Esophagus muscularis mucosa (tissue), 4 donors: ENCODE data around the gene TDRD12. TPM values are rescaled to one million over a fixed set of nuclear protein-coding genes. Genes with fewer than 3 reads are reported as not detected.

Experiments used
- DNase-seq: peaks from one replicate; pipeline ENCODE4 v3.0.0-alpha.2; 2017; ENCODE audit errors: extremely low spot score
- H3K27ac ChIP-seq, 4 donors: fragments of 200-600 bp; sonication (generic); replicated peaks in 1 of 4; 1 replicate in 3 of 4; 2 replicates in 1 of 4; pipeline ENCODE4 v1.5.1; 2016 to 2019; ENCODE audit warnings: mild to moderate bottlenecking in 1 of 4
- H3K27me3 ChIP-seq, 4 donors: fragments of 200-600 bp; sonication (generic); one replicate each; pipeline versions ENCODE4 v1.5.1 to v1.6.0; 2016 to 2019
- H3K36me3 ChIP-seq, 4 donors: fragments of 200-600 bp; sonication (generic); one replicate each; pipeline ENCODE4 v1.5.1; 2016 to 2019
- H3K4me1 ChIP-seq, 4 donors: fragments of 200-600 bp; sonication (generic); one replicate each; pipeline ENCODE4 v1.5.1; 2016 to 2019
- H3K4me3 ChIP-seq, 4 donors: fragments of 200-600 bp; sonication (generic); 1 replicate in 2 of 4; 2 replicates in 2 of 4; pipeline ENCODE4 v1.5.1; 2016 to 2019; ENCODE audit warnings: mild to moderate bottlenecking in 4 of 4, moderate library complexity in 1 of 4
- H3K9me3 ChIP-seq, 4 donors: fragments of 200-600 bp; sonication (generic); 1 replicate in 3 of 4; 2 replicates in 1 of 4; pipeline ENCODE4 v1.5.1; 2016 to 2019
- EP300 ChIP-seq: sonication (generic); formaldehyde crosslinking; IDR thresholded peaks from one replicate; pipeline ENCODE4 v1.6.1; 2017; ENCODE audit warnings: antibody characterized with exemption
- POLR2A ChIP-seq: fragments of 450-650 bp; IDR thresholded peaks from one replicate; pipeline ENCODE4 v1.6.1; 2017; ENCODE audit warnings: antibody characterized with exemption, moderate library complexity, mild to moderate bottlenecking, low read depth
- POLR2AphosphoS5 ChIP-seq, 2 donors: sonication (generic); formaldehyde crosslinking; IDR thresholded peaks; one replicate each; pipeline ENCODE4 v1.6.1; 2017; ENCODE audit warnings: antibody characterized with exemption in 2 of 2
- WGBS: methylation state at CpG from one replicate; pipeline ENCODE4 v1.1.5; 2018; 5-methylcytosine and 5-hydroxymethylcytosine counted together
- intact Hi-C: fragments of 100-400 bp; cut with DNase I; formaldehyde crosslinking; loops from one replicate; pipeline ENCODE4 v1.15.1; 2023
- total RNA-seq, 4 donors: library from RNA; depleted of rRNA; stranded (reverse); fragments of >200 nt; gene quantifications; one replicate each; pipeline versions ENCODE4 v1.1.0 to v1.2.1, GENCODE V29; 2016
- TF ChIP-seq, protein P1 (sequence below), 3 experiments: fragments of 200-600 bp in 2 of 3; fragments of 450-650 bp in 1 of 3; sonication (generic) in 2 of 3; IDR thresholded peaks; one replicate each; pipeline ENCODE4 v1.5.1; 2017 to 2019; ENCODE audit warnings: antibody characterized with exemption in 3 of 3, mild to moderate bottlenecking in 2 of 3, moderate library complexity in 1 of 3

Gene TDRD12
- total RNA-seq, 4 donors from 2014 or later, result 0.83 to 1.6 (median 1.3) TPM; not detected in 1

DNA sequence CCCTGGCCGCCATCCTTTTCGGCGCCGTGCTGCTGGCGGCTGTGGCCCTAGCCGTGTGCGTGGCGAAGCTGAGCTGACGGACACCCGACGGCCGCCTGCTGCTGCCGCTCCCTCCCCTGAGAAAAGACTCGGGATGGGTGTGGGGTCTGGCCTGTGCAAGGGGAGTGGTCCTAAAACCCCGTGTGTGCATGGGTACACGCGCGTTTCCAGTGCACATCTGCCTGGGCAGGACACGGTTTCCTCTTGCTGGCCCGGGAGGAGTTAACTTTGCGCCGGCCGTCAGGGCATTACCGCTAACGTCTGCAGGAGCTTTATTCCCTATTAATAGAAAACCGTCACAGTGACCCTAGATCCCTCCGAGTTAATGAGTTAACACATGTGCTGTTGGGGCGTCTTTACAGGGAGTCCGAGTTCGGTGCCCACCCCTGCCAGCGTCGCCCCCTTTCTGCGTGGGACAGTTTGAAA is 42.6 kb upstream of the TDRD12 start:
- WGBS, result 25% methylated on average over 22 of the region's 33 CpGs
- Histone ChIP-seq H3K27me3 (peaks cover 0 to 13% (median 0%) of the 10 kb centered on the region in 4 donors), H3K27ac (peak overlapping the region; percentile 87 to 93 (median 90)), H3K9me3 (no peaks in the 10 kb centered on the region), H3K4me3 (peak overlapping the region; percentile 75 to 96 (median 92)), H3K36me3 (no peaks in the 10 kb centered on the region), H3K4me1 (peaks cover 28 to 51% (median 47%) of the 10 kb centered on the region in 4 donors)
- intact Hi-C loops, result no loop called here
- no peak for DNase-seq
- TF ChIP-seq POLR2AphosphoS5 (IDR thresholded peaks at IDR 0.05) (no peak), POLR2A (no peak), EP300 (no peak)
- TF ChIP-seq, protein P1, sequence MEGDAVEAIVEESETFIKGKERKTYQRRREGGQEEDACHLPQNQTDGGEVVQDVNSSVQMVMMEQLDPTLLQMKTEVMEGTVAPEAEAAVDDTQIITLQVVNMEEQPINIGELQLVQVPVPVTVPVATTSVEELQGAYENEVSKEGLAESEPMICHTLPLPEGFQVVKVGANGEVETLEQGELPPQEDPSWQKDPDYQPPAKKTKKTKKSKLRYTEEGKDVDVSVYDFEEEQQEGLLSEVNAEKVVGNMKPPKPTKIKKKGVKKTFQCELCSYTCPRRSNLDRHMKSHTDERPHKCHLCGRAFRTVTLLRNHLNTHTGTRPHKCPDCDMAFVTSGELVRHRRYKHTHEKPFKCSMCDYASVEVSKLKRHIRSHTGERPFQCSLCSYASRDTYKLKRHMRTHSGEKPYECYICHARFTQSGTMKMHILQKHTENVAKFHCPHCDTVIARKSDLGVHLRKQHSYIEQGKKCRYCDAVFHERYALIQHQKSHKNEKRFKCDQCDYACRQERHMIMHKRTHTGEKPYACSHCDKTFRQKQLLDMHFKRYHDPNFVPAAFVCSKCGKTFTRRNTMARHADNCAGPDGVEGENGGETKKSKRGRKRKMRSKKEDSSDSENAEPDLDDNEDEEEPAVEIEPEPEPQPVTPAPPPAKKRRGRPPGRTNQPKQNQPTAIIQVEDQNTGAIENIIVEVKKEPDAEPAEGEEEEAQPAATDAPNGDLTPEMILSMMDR (IDR thresholded peaks at IDR 0.05), result no peak

DNA sequence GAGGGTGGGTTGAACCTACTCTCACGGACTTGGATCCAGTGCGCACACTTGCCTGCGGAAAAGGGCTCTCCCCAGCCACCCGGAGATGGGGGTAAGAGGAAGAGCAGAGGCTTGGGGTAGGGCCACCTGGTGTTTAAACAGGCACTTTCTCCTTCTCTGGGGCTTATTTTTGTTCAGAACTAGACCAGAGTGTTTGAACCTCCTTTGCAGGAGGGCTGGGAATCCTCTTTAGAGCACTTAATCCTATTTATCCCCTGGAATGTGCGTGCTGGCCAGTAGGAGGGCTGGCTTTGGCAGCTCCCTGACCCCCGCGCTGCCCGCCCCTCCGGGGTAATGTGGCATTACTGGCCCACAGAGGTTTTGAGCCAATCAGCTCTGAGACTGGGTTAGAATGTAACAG is 41.9 kb upstream of the TDRD12 start:
- Histone ChIP-seq H3K27ac (peak overlapping the region; percentile 87 to 93 (median 90)), H3K9me3 (no peaks in the 10 kb centered on the region), H3K27me3 (peaks cover 0 to 13% (median 0%) of the 10 kb centered on the region in 4 donors), H3K4me3 (peak overlapping the region in 2 of 4 donors; percentile 14 to 15), H3K36me3 (no peaks in the 10 kb centered on the region), H3K4me1 (peaks cover 28 to 44% (median 42%) of the 10 kb centered on the region in 4 donors)
- no peak for DNase-seq
- no peak for TF ChIP-seq POLR2A
- no peak for TF ChIP-seq POLR2AphosphoS5 (IDR thresholded peaks at IDR 0.05)
- no peak for TF ChIP-seq EP300
- TF ChIP-seq, protein P1 (IDR thresholded peaks at IDR 0.05), result no peak
- intact Hi-C loops, result no loop called here
- WGBS, result 41% methylated on average over 8 of the region's 9 CpGs

DNA sequence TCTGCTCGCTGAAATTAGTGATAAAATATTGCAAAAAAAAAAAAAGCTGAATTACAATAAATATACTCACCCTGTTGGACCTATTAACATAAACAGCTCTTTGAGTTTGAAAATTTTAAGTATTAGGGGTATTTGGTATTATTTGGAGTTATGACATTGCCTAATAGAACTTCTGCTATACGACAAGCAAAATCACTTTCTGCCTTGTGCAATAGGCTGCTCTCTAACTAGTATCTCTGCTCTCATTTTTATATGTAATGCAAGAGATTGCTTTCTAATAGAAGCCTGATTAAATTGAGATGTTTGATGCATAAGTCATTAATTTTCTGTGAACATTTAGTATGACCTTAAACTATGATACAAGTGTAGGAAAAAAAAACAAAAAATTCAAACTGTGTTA is 38.6 kb upstream of the TDRD12 start:
- peaks cover 0 to 9% (median 0%) of the 10 kb centered on the region in 4 donors for H3K27me3 ChIP-seq
- H3K4me3 ChIP-seq, result no peak overlapping the region
- DNase-seq, result no peak
- 82% methylated on average over 2 of the region's 2 CpGs for WGBS
- H3K4me1 ChIP-seq, result peaks cover 13 to 19% (median 17%) of the 10 kb centered on the region in 4 donors
- intact Hi-C loops, result no loop called here
- no peaks in the 10 kb centered on the region for H3K9me3 ChIP-seq
- no peak overlapping the region for H3K27ac ChIP-seq
- no peaks in the 10 kb centered on the region for H3K36me3 ChIP-seq
- TF ChIP-seq EP300, result no peak
- TF ChIP-seq POLR2A, result no peak
- TF ChIP-seq POLR2AphosphoS5 (IDR thresholded peaks at IDR 0.05), result no peak
- TF ChIP-seq, protein P1 (IDR thresholded peaks at IDR 0.05), result no peak

DNA sequence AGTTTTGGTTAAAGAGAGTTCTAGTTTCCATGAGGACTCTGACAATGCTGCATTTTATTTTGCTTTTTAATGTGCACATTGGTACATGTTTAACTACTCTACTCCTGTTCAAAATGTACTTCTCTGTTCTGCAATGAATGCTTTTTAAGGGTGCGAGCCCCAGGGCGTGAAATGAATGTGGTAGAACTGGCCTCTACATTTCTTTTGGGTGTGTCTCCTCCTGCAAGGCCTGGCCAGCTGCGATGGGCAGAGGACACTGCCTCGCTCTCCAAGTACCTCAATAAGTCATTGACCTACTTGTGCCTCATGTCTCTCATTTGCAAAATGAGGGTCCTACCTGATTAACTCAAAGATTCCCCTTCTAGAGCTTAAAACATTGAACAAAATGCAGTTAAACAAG is 37.2 kb upstream of the TDRD12 start:
- TF ChIP-seq EP300, result no peak
- TF ChIP-seq POLR2A, result no peak
- TF ChIP-seq POLR2AphosphoS5 (IDR thresholded peaks at IDR 0.05), result no peak
- H3K27me3 ChIP-seq, result no peaks in the 10 kb centered on the region
- intact Hi-C loops, result no loop called here
- peaks cover 0 to 4% (median 0%) of the 10 kb centered on the region in 4 donors for H3K36me3 ChIP-seq
- 93% methylated on average over 4 of the region's 4 CpGs for WGBS
- peaks cover under 1 to 5% (median 4%) of the 10 kb centered on the region in 4 donors for H3K4me1 ChIP-seq
- no peak for DNase-seq
- no peak overlapping the region for H3K4me3 ChIP-seq
- H3K27ac ChIP-seq, result no peak overlapping the region
- H3K9me3 ChIP-seq, result no peaks in the 10 kb centered on the region

DNA sequence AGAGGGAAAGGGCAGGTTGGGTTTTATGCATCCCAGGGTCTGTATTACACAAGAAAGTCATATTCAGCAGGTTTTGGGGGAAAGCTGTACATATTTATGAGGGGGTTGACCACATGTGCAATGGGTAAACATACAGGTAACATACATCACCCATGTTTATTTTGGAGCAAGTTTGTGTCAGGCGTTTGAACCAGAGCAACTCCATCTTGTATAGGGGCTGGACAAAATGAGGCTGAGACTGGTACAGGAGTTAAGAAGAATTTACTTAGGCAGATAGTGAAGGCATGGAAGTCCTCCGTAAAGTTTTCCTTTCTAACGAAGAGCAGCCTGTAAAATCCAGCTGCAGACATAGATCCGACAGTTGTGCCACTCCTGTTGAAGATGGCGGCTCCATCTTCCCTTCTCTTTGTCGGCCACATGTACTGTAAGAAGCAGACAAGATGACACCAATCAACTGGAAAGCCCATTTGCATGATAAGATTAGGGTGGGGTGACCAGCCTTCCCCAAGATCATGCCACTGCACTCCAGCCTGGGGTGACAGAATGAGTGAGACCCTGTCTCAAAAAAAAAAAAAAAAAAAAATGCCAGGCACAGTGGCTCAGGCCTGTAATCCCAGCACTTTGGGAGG is 32.6 kb upstream of the TDRD12 start:
- intact Hi-C loops, result no loop called here
- WGBS, result 86% methylated on average over 6 of the region's 6 CpGs
- H3K27me3 ChIP-seq, result no peaks in the 10 kb centered on the region
- H3K9me3 ChIP-seq, result no peaks in the 10 kb centered on the region
- no peak overlapping the region for H3K4me3 ChIP-seq
- DNase-seq, result no peak
- H3K27ac ChIP-seq, result no peak overlapping the region
- peaks cover 5 to 13% (median 12%) of the 10 kb centered on the region in 4 donors for H3K4me1 ChIP-seq
- no peak for TF ChIP-seq POLR2AphosphoS5 (IDR thresholded peaks at IDR 0.05)
- no peak for TF ChIP-seq EP300
- no peak for TF ChIP-seq POLR2A
- TF ChIP-seq, protein P1 (IDR thresholded peaks at IDR 0.05), result no peak
- H3K36me3 ChIP-seq, result peaks cover 0 to 4% (median 0%) of the 10 kb centered on the region in 4 donors
